Right renal pelvis (tissue), 4 donors: Measurements from ENCODE around the gene CEACAM7. TPM values are rescaled to one million over a fixed set of nuclear protein-coding genes. Genes with fewer than 3 reads are reported as not detected.
"Not testable (repeated sequence)": the region's sequence is repeated elsewhere in the genome, so short reads cannot be mapped to it uniquely, and the experiment has no call there.

ENCODE experiments used
- DNase-seq, 4 donors: peaks; one replicate each; pipeline ENCODE4 v3.0.0-alpha.2; 2013; ENCODE audit warnings: low read depth in 4 of 4, low spot score in 3 of 4, missing footprints in 1 of 4
- polyA plus RNA-seq, 4 donors: library from polyadenylated mRNA; unstranded; fragments of 120-200 nt; gene quantifications; one replicate each; pipeline ENCODE4 v1.2.1, GENCODE V29; 2013; ENCODE audit not compliant: insufficient read length in 4 of 4

CEACAM7 gene
- polyA plus RNA-seq, 4 donors: not detected

- DNase-seq: no peak
Observed at GRCh38 chr19:41668315-41668714, 19.8 kb downstream of the CEACAM7 start.

DNA sequence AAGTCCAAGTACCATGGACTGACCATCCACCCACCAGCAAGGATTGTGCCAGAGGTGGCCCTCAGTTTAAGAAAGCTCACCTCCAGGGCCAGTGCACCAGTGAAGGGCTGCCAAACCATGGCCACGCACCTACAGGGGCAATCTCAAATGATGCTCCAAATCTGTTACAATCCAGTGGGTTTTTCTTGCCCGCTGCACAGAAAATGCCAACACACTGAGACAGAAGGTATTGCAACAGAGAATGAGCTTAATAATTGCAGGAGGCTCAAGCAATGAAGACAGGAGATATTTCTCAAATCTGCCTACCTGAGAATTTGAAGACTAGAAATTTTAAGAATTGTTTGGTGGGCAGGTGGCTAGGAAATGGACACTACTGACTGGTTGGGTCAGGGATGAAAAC is 22.0 kb downstream of the CEACAM7 start:
- no peak for DNase-seq

DNA sequence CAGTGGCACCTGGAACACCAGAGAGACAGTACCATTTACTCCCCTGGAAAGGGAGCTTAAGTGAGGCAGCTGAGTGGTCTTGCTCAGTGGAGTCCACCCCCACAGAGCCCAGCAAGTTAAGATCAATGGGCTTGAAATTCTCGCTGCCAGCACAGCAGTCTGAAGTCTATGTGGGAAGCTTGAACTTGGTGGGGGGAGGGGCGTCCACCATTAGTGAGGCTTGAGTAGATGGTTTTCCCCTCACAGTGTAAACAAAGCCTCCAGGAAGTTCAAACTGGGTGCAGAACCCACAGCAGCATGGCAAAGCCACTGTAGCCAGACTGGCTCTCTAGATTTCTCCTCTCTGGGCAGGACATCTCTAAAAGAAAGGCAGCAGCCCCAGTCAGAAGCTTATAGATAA is 30.9 kb downstream of the CEACAM7 start:
- DNase-seq: no peak

- DNase-seq: not testable (repeated sequence)
Observed at GRCh38 chr19:41656756-41657155, 31.3 kb downstream of the CEACAM7 start.

GRCh38 chr19:41652250-41652649 is 35.8 kb downstream of the CEACAM7 start:
- no peak for DNase-seq

GRCh38 chr19:41649827-41650226 is 38.2 kb downstream of the CEACAM7 start:
- DNase-seq: no peak

DNA sequence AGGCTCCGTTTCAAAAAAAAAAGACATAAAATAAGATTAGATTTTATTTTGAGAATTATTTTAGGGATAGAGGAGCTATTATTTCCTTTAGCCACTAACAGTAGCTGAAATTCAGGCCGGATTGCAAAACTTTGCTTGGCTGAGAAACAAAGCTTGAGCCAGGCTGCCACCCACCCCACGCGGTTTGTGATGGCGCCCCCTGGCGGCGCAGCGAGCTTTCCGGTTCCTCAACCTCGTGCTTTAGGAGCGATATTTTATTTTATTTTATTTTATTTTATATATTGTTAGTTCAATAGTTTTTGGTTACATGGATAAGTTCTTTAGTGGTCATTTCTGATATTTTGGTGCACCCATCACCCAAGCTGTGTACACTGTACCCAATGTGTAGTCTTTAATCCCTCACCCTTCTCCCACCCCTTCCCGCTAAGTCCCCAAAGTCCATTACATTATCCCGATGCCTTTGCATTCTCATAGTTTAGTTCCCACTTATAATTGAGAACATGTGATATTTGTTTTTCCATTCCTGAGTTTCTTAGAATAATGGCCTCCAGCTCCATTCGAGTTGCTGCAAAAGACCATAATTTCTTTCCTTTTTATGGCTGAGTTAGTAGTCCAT is 41.4 kb downstream of the CEACAM7 start:
- DNase-seq: no peak

DNA sequence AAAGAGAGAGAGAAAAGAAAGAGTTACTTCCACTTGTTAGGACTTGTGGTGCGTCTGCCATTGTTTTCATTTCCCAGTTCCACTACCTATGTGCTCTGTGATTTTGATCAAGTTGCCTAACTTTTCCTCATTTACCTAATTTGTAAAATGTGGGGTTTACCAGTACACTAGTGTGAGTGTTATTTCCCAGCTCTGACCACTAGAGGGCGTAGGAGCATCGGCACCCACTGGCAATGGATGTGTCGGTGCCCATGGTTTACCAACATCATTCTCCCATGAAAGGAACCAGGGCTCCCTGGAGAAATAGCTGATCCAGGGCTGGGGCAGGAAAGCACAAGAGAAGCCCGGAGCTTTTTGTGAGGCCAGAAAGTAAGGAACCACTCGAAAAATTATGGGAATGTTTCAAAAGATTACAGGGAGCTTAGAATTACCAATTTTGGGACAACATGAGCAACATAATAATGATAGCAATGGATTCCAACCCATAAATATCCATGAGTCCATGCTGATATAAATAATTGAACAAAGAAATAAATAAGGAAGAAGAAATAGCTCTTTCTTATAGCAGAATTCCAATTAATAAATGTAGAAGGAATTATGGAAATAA is 46.1 kb downstream of the CEACAM7 start:
- DNase-seq: peak; percentile 8 to 21 (median 8)

GRCh38 chr19:41638641-41639081 is 49.4 kb downstream of the CEACAM7 start:
- no peak for DNase-seq

DNA sequence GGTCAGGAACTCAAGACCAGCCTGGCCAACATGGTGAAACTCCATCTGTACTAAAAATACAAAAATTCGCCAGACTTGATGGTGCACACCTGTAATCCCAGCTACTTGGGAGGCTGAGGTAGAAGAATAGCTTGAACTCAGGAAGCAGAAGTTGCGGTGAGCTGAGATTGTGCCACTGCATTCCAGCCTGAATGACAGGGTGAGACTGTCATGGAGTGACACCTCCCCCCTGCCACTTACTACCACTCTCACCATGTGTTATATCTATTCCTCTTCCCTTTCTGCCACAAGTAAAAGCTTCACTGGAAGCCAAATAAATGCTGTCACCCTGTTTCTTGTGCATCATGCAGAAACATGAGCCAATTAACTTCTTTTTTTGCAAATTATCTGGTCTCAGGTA is 50.6 kb downstream of the CEACAM7 start:
- DNase-seq: no peak

DNA sequence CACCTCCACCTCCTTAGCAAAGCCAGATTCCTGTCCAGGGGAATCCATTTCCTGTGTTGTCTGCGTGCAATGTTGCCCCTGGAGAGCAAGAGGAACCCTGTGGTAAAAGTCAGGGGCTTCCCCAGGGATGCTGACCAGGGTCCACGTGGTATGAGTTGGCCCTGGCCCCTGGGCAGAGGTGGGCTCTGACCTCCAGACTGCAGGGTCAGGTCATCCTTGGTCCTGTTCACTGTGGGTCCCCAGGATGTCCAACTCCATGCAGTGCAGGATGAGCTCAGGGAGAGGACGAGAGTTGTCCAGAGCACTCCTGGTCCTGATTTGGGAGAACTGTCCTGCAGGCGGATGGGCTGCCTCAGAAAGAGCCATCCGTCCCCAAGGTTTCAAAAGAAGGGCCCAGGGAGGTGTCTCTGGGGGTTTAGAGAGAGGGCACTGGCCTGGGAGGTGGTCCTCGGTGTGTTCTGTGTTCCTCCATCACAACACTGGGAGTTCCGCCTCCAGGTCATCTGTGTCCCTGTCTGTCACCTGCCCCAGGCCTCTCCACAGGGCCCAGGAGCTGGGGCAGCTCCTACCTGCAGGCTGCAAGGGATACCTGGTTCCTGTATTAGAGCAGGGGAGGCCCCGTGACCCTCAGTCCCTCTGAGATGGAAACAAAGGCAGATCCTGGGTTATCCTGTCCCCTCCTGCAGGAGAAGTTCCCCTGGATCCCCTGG is 59.9 kb downstream of the CEACAM7 start:
- no peak for DNase-seq

DNA sequence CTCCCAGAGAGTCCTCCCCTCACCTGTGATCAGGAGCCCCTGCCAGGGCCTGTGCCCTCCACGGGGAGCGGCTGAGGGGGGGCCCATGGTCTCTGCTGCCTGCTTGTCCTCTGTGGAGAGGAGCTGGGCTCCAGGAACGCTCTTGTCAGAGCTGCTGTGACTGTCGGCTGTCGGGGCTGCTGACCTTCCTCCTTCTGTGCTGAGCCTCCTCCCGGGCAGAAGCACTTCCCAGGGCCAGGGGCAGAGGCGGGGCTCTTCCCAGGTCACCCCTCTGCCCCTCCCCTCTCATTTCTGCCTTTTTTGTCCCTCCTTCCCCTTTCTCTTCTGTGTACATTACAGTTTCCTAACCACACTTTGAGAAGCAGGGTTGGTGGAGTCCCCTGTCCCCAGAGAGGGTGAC is 61.2 kb downstream of the CEACAM7 start, which contains the start of gene CEACAM4:
Gene CEACAM4, minus strand, starts transcription at position 198 of the 400 bp plus-strand sequence. Its CDS starts 111 bp downstream, at position 87.
- no peak for DNase-seq

DNA sequence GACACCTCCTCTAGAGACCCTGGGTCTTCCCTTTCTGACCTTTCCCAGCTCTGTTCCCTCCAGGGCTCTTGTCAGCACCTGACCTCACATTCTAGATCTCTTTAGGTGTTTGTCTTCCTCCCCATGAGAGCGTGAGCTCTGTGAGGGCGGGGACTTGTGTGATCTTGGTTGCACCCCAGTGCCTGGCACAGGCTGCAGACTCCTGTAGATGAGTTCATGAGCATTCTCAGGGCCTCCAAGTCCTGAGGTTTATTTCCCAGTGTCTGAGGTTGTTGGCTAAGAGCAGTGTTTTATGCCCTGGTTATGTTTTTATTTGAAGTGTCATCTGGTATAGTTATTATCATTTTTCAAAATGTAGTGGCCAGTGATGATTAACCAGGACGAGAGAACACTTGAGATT is 61.8 kb downstream of the CEACAM7 start:
- DNase-seq: no peak

DNA sequence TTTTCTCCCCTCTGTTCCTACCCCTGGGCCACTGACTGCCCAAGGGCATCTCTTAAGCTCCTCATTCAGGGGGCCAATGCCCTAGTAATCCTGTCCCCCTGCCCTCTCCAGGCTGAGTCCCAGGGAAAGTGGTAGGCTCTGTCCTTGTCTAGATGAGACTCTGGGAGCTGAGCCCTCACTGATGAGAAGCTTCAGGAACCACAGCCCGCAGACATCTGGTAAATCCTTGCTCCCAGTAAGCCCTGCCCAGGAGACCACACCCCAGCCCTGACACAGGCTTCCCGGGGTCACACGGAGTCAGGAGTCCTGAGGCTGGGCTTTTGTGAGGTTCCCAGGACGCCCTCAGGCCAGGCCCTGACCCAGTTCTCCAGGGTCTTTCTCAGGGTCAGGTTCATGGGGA is 63.1 kb downstream of the CEACAM7 start:
- DNase-seq: no peak

DNA sequence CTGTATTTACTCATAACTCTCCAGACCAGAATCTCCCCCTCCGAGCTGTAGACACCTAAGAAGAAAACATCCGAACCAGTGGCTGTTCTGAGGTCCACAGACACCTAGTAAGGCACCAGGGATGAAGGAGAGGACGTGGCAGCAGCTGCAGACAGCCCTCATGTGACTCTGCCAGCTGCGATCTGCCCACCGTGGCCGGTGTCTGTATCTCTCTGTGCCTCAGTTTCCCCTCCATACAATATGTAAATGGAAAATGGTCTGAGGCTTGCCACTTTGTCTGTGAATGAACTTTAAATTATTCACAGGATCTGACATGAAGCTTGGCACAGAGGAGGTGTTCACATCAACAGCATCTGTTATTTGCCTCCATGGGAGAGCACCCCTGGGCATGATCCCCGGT is 63.6 kb downstream of the CEACAM7 start:
- no peak for DNase-seq

GRCh38 chr19:41623360-41623759 is 64.7 kb downstream of the CEACAM7 start:
- no peak for DNase-seq

Other genes starting within 250 kb of the CEACAM7 start
- gene DMAC2, start 248.4 kb downstream of the CEACAM7 start, polyA plus RNA-seq: 10 to 100 TPM; 58.2 to 62.1 (median 59.2) TPM
- gene ERICH4, start 245.1 kb downstream of the CEACAM7 start, polyA plus RNA-seq: 1 to 10 TPM; 2.3 to 6.3 (median 5.0) TPM
- 1 to 10 TPM in 2 of 4 donors, under 1 TPM in 2; 0.80 to 2.1 (median 1.3) TPM for gene CEACAM21, start 112.1 kb downstream of the CEACAM7 start, polyA plus RNA-seq
- under 1 TPM in 1 of 4 donors, not detected in 3; 0.16 TPM for gene CEACAM4, start 61.2 kb downstream of the CEACAM7 start, polyA plus RNA-seq
- gene CEACAM5, start 20.4 kb upstream of the CEACAM7 start, polyA plus RNA-seq: under 1 TPM; 0.04 to 0.40 (median 0.07) TPM
- under 1 TPM; 0.12 to 0.34 (median 0.14) TPM for gene CEACAM6, start 67.3 kb upstream of the CEACAM7 start, polyA plus RNA-seq
- under 1 TPM in 1 of 4 donors, not detected in 3; 0.06 TPM for gene CEACAM3, start 108.3 kb upstream of the CEACAM7 start, polyA plus RNA-seq
- gene LYPD4, start 156.4 kb upstream of the CEACAM7 start, polyA plus RNA-seq: under 1 TPM in 1 of 4 donors, not detected in 3; 0.08 TPM
- under 1 TPM in 1 of 4 donors, not detected in 3; 0.19 TPM for gene DMRTC2, start 156.8 kb upstream of the CEACAM7 start, polyA plus RNA-seq
- 1,000 to 10,000 TPM; 1,099 to 1,885 (median 1,269) TPM for gene RPS19, start 172.0 kb upstream of the CEACAM7 start, polyA plus RNA-seq
- 1 to 10 TPM; 1.0 to 1.4 (median 1.2) TPM for gene CD79A, start 189.0 kb upstream of the CEACAM7 start, polyA plus RNA-seq
- gene ARHGEF1, start 194.9 kb upstream of the CEACAM7 start, polyA plus RNA-seq: 10 to 100 TPM; 39.1 to 59.6 (median 47.1) TPM
- gene ERFL, start 240.2 kb upstream of the CEACAM7 start, polyA plus RNA-seq: under 1 TPM in 3 of 4 donors, not detected in 1; 0.08 to 0.12 (median 0.12) TPM